Smooth muscle cell of the umbilical artery (primary cell): Measurements from ENCODE around the gene CD72. TPM values are rescaled to one million over a fixed set of nuclear protein-coding genes. Genes with fewer than 3 reads are reported as not detected.

Source experiments
- total RNA-seq: library from RNA; depleted of rRNA; stranded (reverse); fragments of >200 nt; gene quantifications from 2 replicates; pipeline ENCODE4 v1.2.3, GENCODE V29; 2014

CD72 gene, protein sequence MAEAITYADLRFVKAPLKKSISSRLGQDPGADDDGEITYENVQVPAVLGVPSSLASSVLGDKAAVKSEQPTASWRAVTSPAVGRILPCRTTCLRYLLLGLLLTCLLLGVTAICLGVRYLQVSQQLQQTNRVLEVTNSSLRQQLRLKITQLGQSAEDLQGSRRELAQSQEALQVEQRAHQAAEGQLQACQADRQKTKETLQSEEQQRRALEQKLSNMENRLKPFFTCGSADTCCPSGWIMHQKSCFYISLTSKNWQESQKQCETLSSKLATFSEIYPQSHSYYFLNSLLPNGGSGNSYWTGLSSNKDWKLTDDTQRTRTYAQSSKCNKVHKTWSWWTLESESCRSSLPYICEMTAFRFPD
- 0.32 and 1.2 TPM in 2 replicates for total RNA-seq

GRCh38 chr9:35618325-35618727 is at the start of gene CD72:
Gene CD72 (minus strand): TSS chr9:35618413. CDS start chr9:35618303, 110 bp downstream.

DNA sequence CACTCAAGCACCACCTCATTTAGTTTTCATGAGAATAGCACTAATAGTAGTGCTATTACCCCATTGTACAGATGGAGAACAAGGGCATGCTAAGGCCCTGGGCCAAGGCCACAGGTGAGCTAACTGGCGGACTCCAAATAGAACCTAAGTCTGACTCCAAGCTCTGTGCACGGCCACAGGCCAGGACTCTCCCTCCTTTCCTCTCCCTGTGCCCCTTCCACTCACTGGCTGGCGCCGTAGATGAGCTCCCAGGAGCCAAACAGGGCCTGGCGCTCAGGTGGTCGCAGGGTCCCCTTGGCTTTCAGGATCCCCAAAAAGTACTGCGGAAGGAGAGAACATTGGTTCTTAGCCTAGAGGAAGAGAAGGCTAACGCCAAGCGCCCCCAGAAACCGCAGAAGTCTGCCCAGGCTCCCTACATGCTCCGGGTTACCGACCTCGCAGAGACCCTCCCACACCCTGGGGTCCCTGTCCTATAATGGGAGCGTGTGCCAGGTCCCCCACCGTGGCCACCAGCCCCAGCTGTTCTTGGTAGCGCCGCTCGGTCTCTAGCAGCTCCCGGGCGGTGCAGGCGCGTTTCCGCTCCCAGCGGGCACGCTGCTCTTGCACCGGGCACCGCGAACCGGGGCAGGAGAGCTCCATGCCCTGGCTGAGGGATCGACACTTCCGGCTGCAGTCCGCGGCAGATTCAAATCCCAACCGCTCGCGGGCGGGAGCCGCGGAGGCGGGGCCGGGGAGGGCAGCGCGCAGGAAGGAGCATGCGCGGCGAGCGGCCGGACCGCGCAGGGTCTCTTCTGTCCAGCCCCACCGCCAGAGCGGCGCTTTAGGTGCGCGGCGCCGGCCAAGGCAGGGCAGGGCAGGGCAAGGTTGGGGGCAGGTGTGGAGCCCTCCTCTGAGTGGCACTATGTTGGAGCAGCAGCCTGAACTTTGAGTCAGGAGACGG is 46.6 kb upstream of the CD72 start, which contains the start of gene ARHGEF39:
Gene ARHGEF39, minus strand, starts transcription at position 665 of the 940 bp plus-strand sequence. Its CDS starts 26 bp downstream, at position 639.

GRCh38 chr9:35658137-35658967 is 40.1 kb upstream of the CD72 start, which contains the start of gene CCDC107:
Gene CCDC107 (plus strand): TSS chr9:35658292. CDS start chr9:35658380, 88 bp downstream.

GRCh38 chr9:35657546-35658136 is 39.4 kb upstream of the CD72 start, which contains the start of gene RMRP:
Gene RMRP (minus strand): TSS chr9:35658019.

DNA sequence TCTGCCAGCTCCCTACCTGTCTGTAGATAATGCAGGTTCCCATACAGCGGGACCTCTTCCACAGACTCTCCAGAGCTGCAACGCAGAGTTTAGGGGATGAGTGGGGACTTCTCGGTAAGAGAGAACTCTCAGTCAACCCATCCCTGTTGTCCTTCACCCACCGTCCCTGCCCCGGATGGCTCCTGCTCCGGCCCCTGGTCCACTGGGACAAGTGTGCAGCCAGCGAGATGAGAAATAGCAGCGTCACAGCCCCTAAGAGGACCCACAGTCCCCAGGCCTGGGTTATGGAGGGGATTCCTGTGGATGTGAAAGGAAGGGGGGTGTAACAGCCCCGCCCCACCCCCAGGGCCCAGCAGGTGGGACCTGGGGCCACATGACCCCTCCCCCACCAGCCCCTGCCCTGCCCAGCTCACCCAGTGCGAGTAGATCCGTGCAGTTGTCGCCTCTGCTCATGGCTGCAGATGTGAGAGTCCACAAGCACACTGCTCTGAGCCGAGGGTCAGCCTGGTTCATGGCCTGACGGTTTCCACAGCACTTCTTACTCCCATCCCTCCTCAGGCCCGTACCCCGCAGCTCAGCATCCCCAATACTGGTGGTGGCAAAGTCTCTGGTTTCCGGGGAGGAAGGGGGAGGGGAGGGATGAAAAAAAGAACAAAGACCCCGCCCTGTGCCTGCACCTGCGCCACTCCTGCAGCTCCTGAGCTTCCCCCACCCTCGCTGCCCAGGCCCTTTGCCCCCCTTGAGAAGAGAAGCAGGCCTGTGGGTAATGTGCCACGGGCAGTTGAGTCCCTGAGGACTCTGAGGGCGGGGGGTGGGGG is 32.3 kb upstream of the CD72 start, which contains the start of gene SIT1:
Gene SIT1, minus strand, starts transcription at position 591 of the 818 bp plus-strand sequence. Its CDS starts 78 bp downstream, at position 513.

DNA sequence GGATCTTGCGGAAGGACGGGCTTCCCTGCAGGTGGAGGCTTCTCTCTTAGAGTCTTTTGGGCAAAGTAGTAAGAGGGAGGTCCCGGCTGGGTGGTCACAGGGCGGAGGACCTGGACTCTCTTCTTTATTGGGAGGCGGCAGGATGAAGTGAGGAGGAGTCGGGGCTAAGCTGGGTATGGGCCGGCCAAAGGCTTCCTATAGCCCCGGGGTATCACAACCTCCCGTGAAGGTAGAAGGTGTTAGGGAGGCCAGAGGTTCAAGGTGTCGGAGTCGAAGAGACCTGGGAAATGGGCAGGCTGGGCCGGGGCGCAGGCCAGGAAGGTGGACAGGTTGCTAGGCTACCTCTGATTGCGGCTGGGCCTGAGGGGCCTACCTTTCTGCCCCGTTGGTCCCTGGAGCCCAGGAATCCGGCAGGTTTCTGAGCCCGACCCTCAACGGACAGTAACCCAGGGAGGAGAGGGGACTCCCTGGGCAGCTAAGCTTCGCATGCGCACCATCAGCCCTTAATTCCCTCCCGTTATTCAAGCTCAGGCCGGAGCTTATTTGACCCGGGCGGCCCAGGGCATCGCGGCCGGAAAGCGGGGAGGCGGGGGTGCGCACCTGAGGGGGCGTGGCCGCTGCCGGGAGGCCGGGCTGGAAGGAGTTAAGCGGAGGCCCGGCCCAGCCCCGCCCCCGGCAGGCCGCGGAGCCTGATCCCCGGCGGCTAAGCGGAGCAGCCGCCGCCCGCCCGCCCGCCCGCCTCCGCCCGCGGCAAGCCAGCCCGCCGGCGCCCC is 13.4 kb downstream of the CD72 start, which contains the start of gene TESK1:
Gene TESK1, plus strand, starts transcription at position 685 of the 773 bp plus-strand sequence. CDS start 358 bp downstream, outside the sequence.

Other genes starting within 250 kb of the CD72 start
- gene RUSC2, start 128.3 kb downstream of the CD72 start, total RNA-seq = 22.6 and 44.1 TPM in 2 replicates
- 11.9 and 12.2 TPM in 2 replicates for gene TESK1, start 13.2 kb downstream of the CD72 start, total RNA-seq
- gene SIT1, start 32.5 kb upstream of the CD72 start, total RNA-seq = not detected in 2 replicates
- gene RMRP, start 39.6 kb upstream of the CD72 start, total RNA-seq = 680 and 5,299 TPM in 2 replicates
- 9.2 and 13.7 TPM in 2 replicates for gene CCDC107, start 39.9 kb upstream of the CD72 start, total RNA-seq
- gene ARHGEF39, start 46.8 kb upstream of the CD72 start, total RNA-seq = 0.30 and 0.92 TPM in 2 replicates
- 3.6 and 8.1 TPM in 2 replicates for gene CA9, start 55.5 kb upstream of the CD72 start, total RNA-seq
- 1,294 and 1,826 TPM in 2 replicates for gene TPM2, start 71.5 kb upstream of the CD72 start, total RNA-seq
- 548 and 1,223 TPM in 2 replicates for gene TLN1, start 113.8 kb upstream of the CD72 start, total RNA-seq
- gene CREB3, start 114.3 kb upstream of the CD72 start, total RNA-seq = 97.4 and 118 TPM in 2 replicates
- 23.5 and 31.0 TPM in 2 replicates for gene GBA2, start 130.8 kb upstream of the CD72 start, total RNA-seq
- gene RGP1, start 130.9 kb upstream of the CD72 start, total RNA-seq = 12.5 and 21.2 TPM in 2 replicates
- 0.30 and 0.55 TPM in 2 replicates for gene MSMP, start 135.9 kb upstream of the CD72 start, total RNA-seq
- gene NPR2, start 173.2 kb upstream of the CD72 start, total RNA-seq = 30.6 and 38.0 TPM in 2 replicates
- 0.55 and 1.2 TPM in 2 replicates for gene SPAG8, start 193.8 kb upstream of the CD72 start, total RNA-seq
- gene HINT2, start 196.6 kb upstream of the CD72 start, total RNA-seq = 7.5 and 11.9 TPM in 2 replicates
- not detected in 2 replicates for gene FAM221B, start 210.3 kb upstream of the CD72 start, total RNA-seq
- 2.7 and 6.2 TPM in 2 replicates for gene TMEM8B, start 210.8 kb upstream of the CD72 start, total RNA-seq